HCT116 (cell line): ENCODE measurements around the gene COPB1. TPM values are rescaled to one million over a fixed set of nuclear protein-coding genes. Genes with fewer than 3 reads are reported as not detected.

Source experiments
- ATAC-seq: fragments of 200-7000 bp; cut with Tn5 transposase; 2 replicates; pipeline ENCODE4 v1.9.1; 2020; ENCODE audit warnings: mild to moderate bottlenecking, moderate library complexity
- BruUV-seq: library from RNA; stranded (reverse); fragments of 400-500 nt; replicated peaks from 2 replicates; lab custom pipeline; 2021; lab: Mats Ljungman, UMichigan
- CTCF ChIA-PET: fragments of 300-600 bp; sonication (Branson Sonifier 250); formaldehyde crosslinking; loops from one replicate; lab custom pipeline; 2021; ENCODE audit warnings: antibody characterized with exemption; lab: Charles Lee
- POLR2A ChIA-PET: fragments of 300-600, 350-600 bp; sonication (Branson Sonifier 250); formaldehyde crosslinking; loops from one replicate; lab custom pipeline; 2021; ENCODE audit warnings: antibody characterized with exemption; lab: Charles Lee
- RAD21 ChIA-PET, 2 experiments: fragments of 300-600 bp; sonication (Branson Sonifier 250); formaldehyde crosslinking; loops; one replicate each; lab custom pipeline; 2023; ENCODE audit warnings: low total read pairs in 2 of 2; ENCODE audit not compliant: uncharacterized antibody in 2 of 2, unreplicated experiment in 2 of 2, low non-redundant PET in 1 of 2; lab: Charles Lee
- DNase-seq: peaks from one replicate; pipeline ENCODE4 v3.0.0-alpha.2; 2010; ENCODE audit warnings: low read depth, low spot score
- H2AFZ ChIP-seq: fragments of 200-600 bp; shearing (Covaris generic), sonication (generic); 2 replicates; pipeline ENCODE4 v1.6.1; 2017; ENCODE audit warnings: low read depth, mixed run types, mixed read lengths, antibody characterized with exemption, low read length; ENCODE audit not compliant: poor library complexity, severe bottlenecking
- H3K27ac ChIP-seq: 2 replicates; pipeline ENCODE4 v1.5.1; 2012; ENCODE audit warnings: low read depth, low read length
- H3K27me3 ChIP-seq: fragments of 200-600 bp; sonication (generic); 2 replicates; pipeline ENCODE4 v1.6.1; 2016; ENCODE audit warnings: mixed run types, low read length, mixed read lengths; ENCODE audit not compliant: insufficient read depth
- H3K36me3 ChIP-seq, 2 experiments: fragments of 200-500 bp in 1 of 2; fragments of 200-600 bp in 1 of 2; sonication (Bioruptor generic) in 1 of 2; sonication (generic) in 1 of 2; 2 replicates each; pipeline versions ENCODE4 v1.5.1 to v1.6.1; 2014 to 2016; ENCODE audit warnings: low read length in 2 of 2, inconsistent platforms in 1 of 2, mixed read lengths in 1 of 2, mixed run types in 1 of 2; ENCODE audit not compliant: insufficient read depth in 2 of 2, control insufficient read depth in 1 of 2
- H3K4me1 ChIP-seq, 2 experiments: fragments of 200-600 bp in 1 of 2; sonication (generic) in 1 of 2; 2 replicates each; pipeline versions ENCODE4 v1.5.1 to v1.6.1; 2012 to 2017; ENCODE audit warnings: low read length in 2 of 2, inconsistent platforms in 1 of 2, mild to moderate bottlenecking in 1 of 2, mixed read lengths in 1 of 2, mixed run types in 1 of 2, moderate library complexity in 1 of 2; ENCODE audit not compliant: insufficient read depth in 2 of 2, control insufficient read depth in 1 of 2
- H3K4me2 ChIP-seq: fragments of 200-600 bp; sonication (generic); 2 replicates; pipeline ENCODE4 v1.6.1; 2017; ENCODE audit warnings: mixed run types, low read length, mixed read lengths
- H3K4me3 ChIP-seq, 2 experiments: fragments of 200-600 bp in 1 of 2; sonication (generic) in 1 of 2; replicated peaks in 1 of 2; 2 replicates each; pipeline ENCODE4 v1.5.1; 2011 to 2016; ENCODE audit warnings: low read length in 2 of 2, control low read depth in 1 of 2, low read depth in 1 of 2, mild to moderate bottlenecking in 1 of 2, mixed read lengths in 1 of 2, mixed run types in 1 of 2
- H3K79me2 ChIP-seq: fragments of 200-600 bp; sonication (generic); 2 replicates; pipeline ENCODE4 v1.6.1; 2017; ENCODE audit warnings: mild to moderate bottlenecking, mixed run types, low read length, moderate library complexity, mixed read lengths; ENCODE audit not compliant: insufficient read depth
- H3K9ac ChIP-seq: fragments of 200-600 bp; sonication (generic); 2 replicates; pipeline ENCODE4 v1.6.1; 2016; ENCODE audit warnings: low read length, mixed read lengths
- H3K9me2 ChIP-seq: fragments of 200-600 bp; sonication (generic), shearing (Covaris generic); 2 replicates; pipeline ENCODE4 v1.6.1; 2017; ENCODE audit warnings: mixed run types, mild to moderate bottlenecking, moderate library complexity; ENCODE audit not compliant: insufficient read depth
- H3K9me3 ChIP-seq, 2 experiments: fragments of 200-500 bp in 1 of 2; fragments of 200-600 bp in 1 of 2; sonication (Bioruptor generic) in 1 of 2; sonication (generic) in 1 of 2; 2 replicates each; pipeline ENCODE4 v1.6.1; 2014 to 2017; ENCODE audit warnings: low read length in 2 of 2, mixed read lengths in 2 of 2, inconsistent platforms in 1 of 2, low read depth in 1 of 2, mild to moderate bottlenecking in 1 of 2, mixed run types in 1 of 2, moderate library complexity in 1 of 2; ENCODE audit not compliant: control insufficient read depth in 1 of 2, insufficient read depth in 1 of 2
- H4K20me1 ChIP-seq: fragments of 200-600 bp; sonication (generic), shearing (Covaris generic); 2 replicates; pipeline ENCODE4 v1.6.1; 2017; ENCODE audit warnings: mixed run types, mild to moderate bottlenecking, moderate library complexity; ENCODE audit not compliant: insufficient read depth
- EZH2phosphoT487 ChIP-seq: fragments of 200-600 bp; IDR thresholded peaks from 2 replicates; pipeline ENCODE4 v1.6.1; 2018; ENCODE audit warnings: antibody characterized with exemption, borderline replicate concordance
- FOSL1 ChIP-seq: IDR thresholded peaks from 2 replicates; pipeline ENCODE4 v1.6.1; 2012; ENCODE audit warnings: low read depth
- JUND ChIP-seq: IDR thresholded peaks from 2 replicates; pipeline ENCODE4 v1.6.1; 2012
- SIN3A ChIP-seq: IDR thresholded peaks from 2 replicates; pipeline ENCODE4 v1.6.1; 2012; ENCODE audit warnings: low read depth
- SP1 ChIP-seq: IDR thresholded peaks from 2 replicates; pipeline ENCODE4 v1.6.1; 2012; ENCODE audit warnings: low read depth
- SRF ChIP-seq: IDR thresholded peaks from 2 replicates; pipeline ENCODE4 v1.6.1; 2012; ENCODE audit warnings: low read depth
- TCF7L2 ChIP-seq: IDR thresholded peaks from 2 replicates; pipeline ENCODE4 v1.7.0; 2011; ENCODE audit warnings: borderline replicate concordance, inconsistent platforms; ENCODE audit not compliant: insufficient read depth, insufficient read length; ENCODE audit errors: extremely low read depth
- YY1 ChIP-seq: IDR thresholded peaks from 2 replicates; pipeline ENCODE4 v1.6.1; 2011; ENCODE audit warnings: low read length, low read depth, moderate library complexity, mild to moderate bottlenecking; ENCODE audit not compliant: insufficient replicate concordance; ENCODE audit errors: extremely low read depth
- ZFX ChIP-seq: fragments of 450-650 bp; IDR thresholded peaks from 2 replicates; pipeline ENCODE4 v1.6.1; 2017
- ZNF274 ChIP-seq: fragments of 200-500 bp; sonication (Bioruptor generic); IDR thresholded peaks from 2 replicates; pipeline ENCODE4 v1.6.1; 2014; ENCODE audit warnings: mild to moderate bottlenecking, low read depth, low read length, inconsistent platforms
- intact Hi-C: fragments of 100-400 bp; cut with micrococcal nuclease; formaldehyde crosslinking; loops from 2 replicates; pipeline ENCODE4 v1.10.0; 2022
- total RNA-seq: library from RNA; stranded (reverse); gene quantifications from one replicate; pipeline ENCODE4 v1.2.1, GENCODE V29; 2021; ENCODE audit not compliant: unreplicated experiment
- TF ChIP-seq, protein P1 (sequence below): IDR thresholded peaks from 2 replicates; pipeline ENCODE4 v1.6.1; 2012

Gene COPB1
- total RNA-seq, 1 experiment from 2014 or later, result 95.5 TPM

DNA sequence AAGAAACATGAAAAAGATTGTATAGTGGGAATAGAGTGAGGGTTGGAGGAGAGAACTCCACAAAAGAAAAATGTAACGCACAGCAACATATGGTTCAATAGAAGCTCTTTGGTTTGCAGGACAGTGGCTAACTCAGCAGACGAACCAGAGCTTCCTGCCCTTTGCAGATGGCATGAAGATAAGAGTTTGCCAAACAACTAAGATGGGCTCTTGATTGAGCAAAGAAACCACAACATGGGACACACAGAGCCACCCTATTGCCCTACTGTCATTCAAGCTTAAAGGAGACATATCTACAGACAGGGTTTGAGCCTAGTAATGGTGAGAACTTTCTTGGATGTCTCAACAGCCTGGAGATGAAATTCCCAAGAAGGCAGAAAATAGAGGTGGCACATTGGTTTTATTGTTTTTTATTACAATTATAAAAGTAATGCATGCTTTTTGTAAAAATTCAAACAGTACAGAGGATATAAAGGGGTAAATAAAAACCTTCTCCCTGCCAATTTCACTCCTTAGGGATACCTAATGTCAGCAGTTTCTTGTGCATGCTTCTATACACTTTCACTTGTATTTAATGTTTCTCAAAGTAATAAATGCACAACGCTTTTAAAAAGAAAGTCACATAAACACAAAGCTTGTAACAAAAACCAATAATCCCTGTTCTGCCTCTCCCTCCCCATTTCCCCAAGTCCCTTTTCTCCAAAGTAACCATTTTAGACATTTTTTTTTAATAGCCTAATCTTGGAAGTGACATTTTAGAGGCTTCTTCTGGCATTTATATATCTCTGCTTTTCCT is 63.7 kb downstream of the COPB1 start (continued):
- TF ChIP-seq YY1, result no peak

DNA sequence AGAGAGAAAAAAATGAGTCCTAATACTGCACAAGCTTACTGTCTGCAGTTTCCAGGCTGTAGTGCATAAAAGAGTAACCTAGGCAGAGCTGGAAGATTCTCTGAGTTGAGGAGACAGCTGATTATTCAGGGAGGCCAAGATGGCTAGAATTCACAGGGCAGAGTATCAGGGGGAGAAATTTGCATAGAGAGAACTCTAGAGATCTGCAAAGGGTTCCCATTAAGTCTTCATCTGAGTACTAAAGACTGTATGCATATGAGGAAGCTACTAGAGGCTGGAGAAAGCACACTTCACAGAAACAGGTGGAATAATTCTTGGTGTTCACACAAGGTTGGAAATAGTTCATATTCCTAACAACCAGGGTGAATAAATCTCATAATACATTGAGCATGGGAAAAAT is 74.0 kb downstream of the COPB1 start:
- H3K9me2 ChIP-seq, result no peaks in the 10 kb centered on the region
- RAD21 ChIA-PET, result no interaction called here
- no peak for TF ChIP-seq ZNF274
- no peak for TF ChIP-seq TCF7L2
- TF ChIP-seq, all 23 proteins: peak for 0
- no peaks in the 10 kb centered on the region for H3K79me2 ChIP-seq
- no peak overlapping the region for H3K27ac ChIP-seq
- no peaks in the 10 kb centered on the region for H4K20me1 ChIP-seq
- peaks cover 14 to 29% of the 10 kb centered on the region in 2 experiments for H3K4me1 ChIP-seq
- H3K9ac ChIP-seq, result no peak overlapping the region
- DNase-seq (no peak), ATAC-seq (no peak)
- ChIA-PET CTCF (interaction anchor here (1.4 kb wide), 2 partner anchors 13 to 482 kb away, joined by 3 read pairs; no protein-coding TSS in a partner anchor), POLR2A (no interaction called here)
- H3K27me3 ChIP-seq, result no peaks in the 10 kb centered on the region
- H3K9me3 ChIP-seq, result no peaks in the 10 kb centered on the region
- no peak overlapping the region for H3K4me2 ChIP-seq
- intact Hi-C loops, result no loop called here
- no peak overlapping the region for H2AFZ ChIP-seq
- no TSS peak for BruUV-seq
- H3K36me3 ChIP-seq, result no peaks in the 10 kb centered on the region
- H3K4me3 ChIP-seq, result no peak overlapping the region

DNA sequence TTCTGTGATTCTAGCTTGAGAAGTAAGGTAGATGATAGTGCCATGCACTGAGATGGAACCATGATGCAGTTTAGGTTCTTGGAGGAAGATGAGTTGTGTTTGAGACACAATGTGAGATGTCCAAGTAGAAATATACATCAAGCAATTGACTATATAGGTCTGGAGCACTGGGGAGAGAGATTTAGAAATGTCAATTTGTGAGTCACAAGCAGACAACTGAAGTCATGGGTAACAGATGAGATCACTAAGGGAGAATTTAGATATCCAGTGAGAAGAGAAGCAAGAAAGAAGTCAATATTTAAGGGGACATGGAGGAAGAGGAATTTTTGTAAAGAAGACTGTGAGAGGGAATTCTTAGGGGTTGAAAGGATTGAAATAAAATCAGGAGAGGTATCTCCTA is 75.5 kb downstream of the COPB1 start:
- H3K9me2 ChIP-seq, result no peaks in the 10 kb centered on the region
- H4K20me1 ChIP-seq, result no peaks in the 10 kb centered on the region
- H3K9ac ChIP-seq, result no peak overlapping the region
- no peak for ATAC-seq
- ChIA-PET RAD21 (no interaction called here), POLR2A (no interaction called here), CTCF (no interaction called here)
- no peak overlapping the region for H3K4me3 ChIP-seq
- no peaks in the 10 kb centered on the region for H3K9me3 ChIP-seq
- no peak for DNase-seq
- H3K27me3 ChIP-seq, result no peaks in the 10 kb centered on the region
- no peaks in the 10 kb centered on the region for H3K36me3 ChIP-seq
- no TSS peak for BruUV-seq
- no peaks in the 10 kb centered on the region for H3K79me2 ChIP-seq
- no peak overlapping the region for H3K4me2 ChIP-seq
- peaks cover 14 to 30% of the 10 kb centered on the region in 2 experiments for H3K4me1 ChIP-seq
- TF ChIP-seq EZH2phosphoT487 (no peak), YY1 (no peak), ZNF274 (no peak), TCF7L2 (no peak), ZFX (no peak), SIN3A (no peak), SRF (no peak), SP1 (no peak), JUND (no peak), FOSL1 (no peak)
- TF ChIP-seq, protein P1, sequence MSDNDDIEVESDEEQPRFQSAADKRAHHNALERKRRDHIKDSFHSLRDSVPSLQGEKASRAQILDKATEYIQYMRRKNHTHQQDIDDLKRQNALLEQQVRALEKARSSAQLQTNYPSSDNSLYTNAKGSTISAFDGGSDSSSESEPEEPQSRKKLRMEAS, result no peak
- H3K27ac ChIP-seq, result no peak overlapping the region
- intact Hi-C loops, result no loop called here
- no peak overlapping the region for H2AFZ ChIP-seq
